NK-92 (cell line): ENCODE results near the gene SUPT7L.
"Not testable (repeated sequence)": the region's sequence is repeated elsewhere in the genome, so short reads cannot be mapped to it uniquely, and the experiment has no call there.

ENCODE experiments used
- DNase-seq: peaks from one replicate; lab custom pipeline; 2025; ENCODE audit not compliant: unreplicated experiment; lab: John Stamatoyannopoulos, UW

Gene SUPT7L

DNA sequence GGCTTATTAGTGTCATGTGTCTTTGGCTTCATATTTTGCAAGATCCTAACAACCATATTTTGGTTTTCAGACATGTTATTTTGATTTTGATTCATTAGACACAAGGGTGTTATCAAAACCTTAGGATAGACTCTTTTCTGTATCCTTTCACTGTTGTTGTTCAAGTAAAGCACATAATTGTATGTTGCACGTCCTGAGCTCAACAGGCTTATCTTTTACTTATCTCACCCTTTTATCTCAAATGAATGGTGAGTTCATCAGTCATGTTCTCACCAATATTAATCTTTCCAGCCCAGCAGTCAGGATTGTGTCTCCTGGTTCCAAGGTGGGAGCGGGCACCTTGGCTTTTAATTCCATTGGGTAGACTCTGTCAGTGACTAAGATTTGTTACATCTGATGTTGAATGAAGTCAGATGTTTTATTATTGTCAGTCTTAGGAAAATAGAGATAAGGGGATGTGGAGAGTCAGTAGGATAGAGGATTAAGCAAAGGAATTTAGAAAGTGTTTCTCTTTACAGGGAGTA, 22.6 kb downstream of the SUPT7L start:
- no peak for DNase-seq

DNA sequence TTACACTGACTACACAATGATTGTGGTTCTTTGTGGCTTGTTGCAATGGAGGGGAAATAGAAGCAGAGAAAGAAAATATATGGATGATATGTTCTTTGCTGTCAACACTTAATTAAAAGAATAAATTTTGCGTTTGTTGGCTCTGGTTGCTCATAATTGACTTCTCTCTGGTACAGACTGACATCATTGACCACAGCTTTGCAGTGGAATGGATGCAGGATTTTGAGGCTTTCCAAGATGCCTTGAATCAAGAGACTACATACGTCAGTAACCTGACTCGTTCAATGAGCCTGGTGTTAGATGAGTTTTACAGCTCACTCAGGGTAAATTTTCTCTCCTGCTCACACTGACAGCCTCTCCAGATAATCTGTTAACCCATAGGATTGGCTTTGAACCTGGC, 24.7 kb downstream of the SUPT7L start:
- DNase-seq: no peak

DNA sequence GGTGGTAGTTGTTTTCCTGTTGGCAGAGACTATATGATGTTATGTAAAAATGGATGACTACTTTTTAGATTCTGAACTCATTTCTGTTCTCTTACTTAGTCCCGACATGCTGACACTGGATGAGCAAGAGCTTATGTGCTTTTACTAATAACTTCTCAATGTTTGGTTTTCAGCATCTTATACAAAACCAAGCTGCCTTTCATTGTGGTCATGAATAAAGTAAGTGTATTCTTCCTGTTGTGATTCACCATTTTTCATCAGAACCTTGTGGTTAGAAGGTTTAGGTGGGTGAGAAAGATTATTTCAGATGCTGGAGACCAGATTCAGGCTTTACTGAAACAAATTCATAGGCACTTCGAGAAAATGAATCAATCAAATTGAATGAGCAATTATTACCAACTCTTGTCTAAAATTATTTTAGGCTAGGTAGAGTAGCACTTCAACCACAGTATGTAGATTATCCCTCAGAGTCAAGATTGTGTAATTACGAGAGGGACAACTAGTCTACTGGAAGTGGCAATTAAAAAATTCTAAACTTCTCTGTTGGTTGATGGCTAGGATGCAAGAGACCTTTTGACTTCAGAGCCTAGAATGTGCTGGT, 25.3 kb downstream of the SUPT7L start:
- DNase-seq: no peak

DNA sequence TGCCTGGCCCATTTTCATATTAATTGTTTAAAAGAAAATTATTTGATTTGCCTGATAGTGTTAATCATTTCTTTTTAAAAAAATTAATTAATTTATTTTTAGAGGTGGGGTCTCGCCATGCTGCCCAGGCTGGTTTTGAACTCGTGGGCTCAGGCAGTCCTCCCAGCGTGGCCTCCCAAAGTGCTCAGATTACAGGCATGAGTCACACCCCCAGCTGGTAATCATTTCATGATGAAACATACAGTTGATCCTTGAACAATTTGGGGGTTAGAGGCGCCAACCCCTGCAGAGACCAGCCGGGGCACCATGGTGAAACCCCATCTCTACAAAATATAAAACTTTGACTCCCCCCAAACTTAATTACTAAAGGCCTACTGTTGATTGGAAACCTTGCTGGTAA, 26.6 kb downstream of the SUPT7L start:
- DNase-seq: no peak

DNA sequence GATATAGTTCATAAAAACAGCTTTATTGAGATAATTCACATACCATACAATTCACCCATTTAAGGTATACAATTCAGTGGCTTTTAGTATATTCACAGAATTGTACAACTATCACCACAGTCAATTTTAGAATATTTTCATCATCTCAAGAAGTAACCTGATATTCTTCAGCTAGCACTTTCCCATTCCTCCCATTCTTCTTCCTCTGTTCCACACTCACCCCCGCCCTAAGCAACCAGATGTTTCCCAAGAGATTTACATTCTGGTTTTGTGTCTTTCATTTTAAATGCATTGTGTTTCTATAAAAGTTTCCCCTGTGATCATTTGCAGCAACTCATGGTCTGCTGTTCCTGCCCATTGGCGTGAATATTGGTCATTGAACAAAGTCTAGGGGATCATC, 29.1 kb downstream of the SUPT7L start:
- no peak for DNase-seq

DNA sequence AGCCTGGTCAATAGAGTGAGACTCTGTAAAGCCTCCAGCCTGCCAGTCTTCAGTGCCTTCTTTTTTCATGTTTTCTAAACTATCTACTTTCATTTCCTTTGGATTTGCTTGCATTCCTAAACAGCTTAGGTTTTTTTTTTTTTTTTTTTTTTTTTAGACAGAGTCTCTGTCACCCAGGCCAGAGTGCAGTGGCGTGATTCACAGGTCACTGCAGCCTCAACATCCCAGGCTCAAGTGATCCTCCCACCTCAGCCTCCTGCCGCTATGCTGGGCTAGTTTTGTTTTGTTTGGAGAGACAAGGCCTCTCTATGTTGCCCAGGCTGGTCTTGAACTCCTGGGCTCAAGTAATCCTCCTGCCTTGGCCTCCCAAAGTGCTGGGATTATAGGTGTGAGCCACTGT, 33.2 kb downstream of the SUPT7L start:
- DNase-seq: not testable (repeated sequence)

DNA sequence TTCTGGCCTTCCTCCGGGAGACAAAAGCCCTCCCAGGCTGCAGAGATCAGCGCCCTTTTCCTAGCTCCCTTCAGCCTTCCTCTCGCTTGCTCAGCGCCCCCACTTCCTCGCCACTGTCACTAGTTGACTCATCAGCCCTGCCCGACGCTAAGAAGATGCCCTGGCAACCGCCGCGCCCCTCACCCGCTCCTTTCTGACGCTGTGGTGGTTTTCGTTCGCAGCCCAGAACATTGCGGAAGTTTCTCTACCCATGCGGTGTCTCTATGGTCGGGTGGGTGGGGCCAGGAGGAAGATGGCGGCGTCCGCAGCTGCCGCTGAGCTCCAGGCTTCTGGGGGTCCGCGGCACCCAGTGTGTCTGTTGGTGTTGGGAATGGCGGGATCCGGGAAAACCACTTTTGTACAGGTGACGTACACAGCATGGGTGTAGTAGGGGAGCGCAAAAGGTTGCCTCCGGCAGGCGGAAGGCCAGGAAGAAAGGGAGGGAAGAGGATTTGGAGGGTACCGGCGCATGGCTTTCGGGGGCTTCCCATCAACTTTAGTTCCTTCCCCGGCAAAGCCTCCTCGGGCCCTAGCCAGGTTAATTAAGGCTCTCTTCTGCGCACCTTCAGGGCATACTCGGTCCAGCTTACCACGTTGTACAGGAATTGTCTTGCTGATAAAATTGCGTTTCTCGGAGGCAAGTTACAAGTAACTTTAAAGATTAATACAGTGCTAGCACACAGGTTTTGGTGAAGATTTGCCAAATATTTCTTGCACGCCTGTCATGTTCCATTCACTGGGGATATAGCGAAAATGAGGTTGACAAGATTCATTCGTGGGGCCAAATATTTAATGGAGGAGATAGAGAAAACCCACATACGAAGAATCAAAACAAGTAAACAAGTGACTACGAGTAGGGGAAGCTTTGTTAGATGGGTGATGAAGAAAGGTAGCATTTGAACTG, 34.4 kb downstream of the SUPT7L start, which contains the start of the genes CCDC121 and GPN1:
Gene CCDC121 (minus strand): TSS at position 246 of the 943 bp plus-strand sequence. CDS start 1,213 bp downstream, outside the sequence.
Gene GPN1 (plus strand): TSS at position 284 of the 943 bp plus-strand sequence. CDS start 9 bp downstream, at position 293.
- DNase-seq: peak; percentile 73

DNA sequence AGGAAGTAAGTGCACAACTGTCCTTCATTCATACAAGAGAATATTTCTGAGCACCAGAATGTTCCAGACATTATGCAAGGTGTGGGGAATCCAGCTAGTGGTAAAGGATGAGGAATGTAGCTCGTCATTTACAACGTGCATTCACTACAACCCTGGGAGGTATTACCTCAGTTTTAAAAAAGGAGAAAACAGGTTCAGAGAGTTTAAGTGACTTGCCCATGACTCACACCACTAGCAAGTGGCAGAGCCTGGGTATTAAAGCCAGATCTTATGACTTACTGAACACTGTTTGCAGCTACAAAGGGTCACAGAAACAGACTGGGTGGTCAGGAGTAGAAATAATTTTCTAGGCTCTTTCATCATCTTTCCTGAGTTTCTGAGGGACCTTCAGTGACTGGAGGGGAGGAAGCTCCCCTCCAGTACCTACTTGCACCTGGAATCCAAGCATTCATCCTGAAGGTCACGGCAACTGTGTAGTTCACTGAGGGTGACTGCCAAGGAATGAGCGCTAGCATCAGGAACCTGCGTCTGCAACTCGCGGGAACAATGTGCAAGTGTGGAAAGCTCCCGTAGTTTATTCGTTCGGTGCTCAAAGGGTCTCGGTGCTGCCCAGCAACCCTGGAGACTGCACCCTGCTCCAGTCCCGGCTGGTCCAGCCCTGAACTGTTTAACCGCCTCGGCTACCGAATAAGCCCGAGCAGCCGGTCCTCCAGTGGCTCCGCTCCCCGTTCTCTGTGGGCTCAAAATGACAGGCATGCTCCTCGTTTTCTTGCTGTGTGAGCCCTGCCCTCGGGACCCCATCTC, 35.2 kb downstream of the SUPT7L start:
- no peak for DNase-seq

DNA sequence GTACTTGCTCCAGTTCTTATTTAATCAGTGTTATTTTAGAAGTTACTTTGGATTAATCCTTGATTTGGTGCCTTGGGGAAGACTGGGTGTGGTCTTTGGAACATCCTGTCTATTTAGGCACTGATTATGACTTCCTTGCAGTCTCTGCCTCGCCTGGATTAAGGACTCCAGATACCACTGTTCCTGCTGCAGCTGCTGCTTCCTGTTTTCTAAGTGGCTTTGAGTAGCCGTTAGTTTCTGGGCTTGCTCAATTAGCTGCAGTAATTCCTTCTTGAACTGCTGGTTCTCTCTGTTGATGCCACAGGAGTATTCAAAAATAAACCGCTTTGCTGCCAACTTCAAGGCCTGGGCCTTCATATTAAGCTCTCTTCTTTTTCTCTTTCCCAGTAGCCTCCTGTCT, 36.5 kb downstream of the SUPT7L start:
- DNase-seq: not testable (repeated sequence)

DNA sequence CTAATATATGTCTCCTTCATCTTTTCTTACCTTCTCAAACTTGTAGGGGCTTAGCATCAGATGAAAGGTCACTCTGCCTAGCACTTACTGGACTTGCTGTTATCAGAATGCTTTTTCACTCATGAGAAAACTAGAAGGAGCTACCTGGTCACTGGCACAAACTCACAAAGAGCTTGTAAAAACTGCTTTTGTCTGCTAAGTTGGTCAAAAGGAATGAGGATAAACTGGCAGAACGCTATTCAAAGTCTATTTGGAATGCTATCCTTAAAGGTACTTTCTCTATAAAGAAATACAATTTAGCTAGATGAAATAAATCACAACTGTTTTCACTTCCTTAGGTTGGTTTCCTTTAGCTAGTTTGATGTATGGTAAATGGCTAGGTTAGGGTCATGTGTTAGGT, 37.1 kb downstream of the SUPT7L start:
- not testable (repeated sequence) for DNase-seq

DNA sequence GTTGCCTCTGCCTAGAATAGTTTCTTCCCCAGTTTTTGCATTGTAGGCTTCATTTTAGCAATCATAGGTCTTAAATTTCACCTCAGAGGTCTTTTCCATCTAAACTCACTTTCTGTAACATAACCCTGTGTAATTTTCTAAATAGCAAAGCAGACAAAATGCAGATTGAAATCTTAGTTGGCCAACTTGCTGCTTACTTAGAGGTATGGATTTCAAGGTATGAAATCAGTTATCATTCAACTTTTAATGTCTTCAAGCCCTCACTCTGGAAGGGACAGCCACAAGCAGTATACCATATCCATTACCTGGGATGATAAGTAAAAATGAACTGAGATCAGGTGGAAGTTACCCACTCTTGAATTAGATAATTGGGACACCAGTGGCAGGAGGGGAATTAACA, 38.5 kb downstream of the SUPT7L start:
- no peak for DNase-seq

DNA sequence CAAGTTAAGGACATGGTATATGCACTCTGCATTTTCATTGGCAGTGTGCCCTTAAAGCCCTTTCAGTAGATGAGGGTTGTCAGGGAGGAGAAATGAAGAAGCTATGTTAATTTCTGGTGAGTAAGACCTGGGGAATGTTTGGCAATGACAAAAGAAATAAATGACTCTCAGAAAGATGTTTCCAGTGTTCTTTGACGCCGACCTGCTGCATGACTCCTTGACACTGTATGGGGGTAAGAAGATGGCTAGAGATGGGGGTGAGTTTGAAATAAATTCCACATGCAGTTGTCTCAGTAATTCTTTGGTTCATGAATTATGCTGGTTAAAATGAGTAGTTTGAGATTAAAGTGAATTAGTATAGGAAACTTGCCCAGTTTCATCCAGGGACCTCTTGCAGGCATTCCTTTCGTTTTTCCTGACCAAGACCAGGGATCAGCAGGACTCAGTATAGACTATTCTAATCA, 40.5 kb downstream of the SUPT7L start:
- no peak for DNase-seq

DNA sequence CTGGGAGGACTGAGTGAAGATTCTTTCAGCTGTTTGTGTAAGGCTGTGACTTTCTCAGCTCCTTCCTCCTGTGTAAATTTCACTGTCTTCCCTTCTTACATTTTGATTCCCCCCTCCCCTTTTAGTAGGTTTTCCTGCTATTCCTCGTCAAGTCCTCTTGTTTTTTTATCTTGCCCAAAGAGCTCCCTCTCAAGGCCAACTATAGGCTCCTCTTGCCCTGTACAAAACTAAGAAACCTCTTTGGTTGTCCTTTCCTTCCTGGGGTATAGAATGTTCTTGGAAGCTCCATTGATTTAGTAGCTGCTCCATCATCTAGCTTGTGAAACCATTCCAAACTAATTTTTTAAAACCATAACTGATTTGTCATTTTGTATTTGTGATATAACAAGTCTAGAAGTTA, 41.9 kb downstream of the SUPT7L start:
- no peak for DNase-seq

DNA sequence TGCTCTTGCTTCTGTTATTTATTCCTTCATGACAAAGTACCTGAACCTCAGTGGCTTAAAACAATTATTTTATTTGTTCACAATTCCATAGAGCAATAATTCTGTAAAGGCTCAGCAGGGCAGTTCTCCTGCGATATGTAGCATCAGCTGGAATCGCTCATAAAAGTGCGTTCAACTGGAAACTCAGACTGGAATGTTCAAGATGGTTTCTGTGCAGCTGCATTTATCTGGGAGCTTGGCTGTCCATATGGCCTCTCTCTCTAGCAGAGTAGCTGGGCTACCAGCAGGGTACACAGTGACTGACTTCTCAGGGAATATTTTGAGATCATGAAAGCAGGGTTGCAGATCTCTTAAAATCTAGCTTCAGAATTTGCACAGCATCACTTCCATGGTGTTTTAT, 48.1 kb downstream of the SUPT7L start:
- no peak for DNase-seq

DNA sequence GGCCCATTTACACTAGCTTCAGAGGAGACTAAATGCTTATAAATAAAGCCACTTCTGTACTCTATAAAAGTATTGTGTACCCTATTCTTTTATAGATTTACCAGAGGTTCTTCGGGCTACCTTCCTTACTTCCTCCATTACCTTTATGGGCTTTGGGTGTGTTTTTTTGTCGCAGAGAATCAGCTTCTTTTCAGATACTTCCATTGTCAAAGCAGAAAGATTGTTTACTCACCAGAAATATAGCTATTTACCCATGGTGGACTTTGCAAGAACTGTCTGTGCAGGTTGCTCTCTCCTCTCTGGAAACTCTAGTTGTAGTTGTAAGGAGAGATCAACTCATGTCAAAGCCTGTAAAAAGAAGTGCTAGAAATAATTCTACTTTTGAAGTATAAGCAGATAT, 49.4 kb downstream of the SUPT7L start:
- no peak for DNase-seq

DNA sequence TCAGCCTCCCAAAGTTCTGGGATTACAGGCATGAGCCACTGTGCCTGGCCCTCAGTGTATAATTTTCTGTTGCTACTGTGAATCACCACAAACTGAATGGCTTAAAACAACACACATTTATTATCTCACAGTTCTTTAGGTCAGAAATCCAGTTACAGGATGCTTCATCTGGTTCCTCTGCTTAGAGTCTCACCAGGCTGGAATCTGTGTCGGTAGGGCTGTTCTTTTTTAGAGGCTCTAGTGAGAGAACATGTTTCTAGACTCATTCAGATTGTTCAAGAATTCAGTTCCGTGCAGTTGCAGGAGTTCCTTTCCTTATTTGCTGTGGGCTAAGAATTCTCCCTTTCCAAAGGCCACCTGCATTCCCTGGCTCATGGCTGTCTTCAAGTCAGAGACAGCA, 56.8 kb downstream of the SUPT7L start:
- no peak for DNase-seq
